ENCODE data around the gene LAD1.

Gene LAD1

GRCh38 chr1:201391225-201391624, 7.9 kb downstream of the LAD1 start:
- no peak for DNase-seq

- no peak for DNase-seq
These were observed 10.1 kb downstream of the LAD1 start for GRCh38 chr1:201389051-201389450.

GRCh38 chr1:201386208-201386607, 12.9 kb downstream of the LAD1 start:
- no peak for DNase-seq

GRCh38 chr1:201385299-201385891, 13.7 kb downstream of the LAD1 start:
- peak; percentile 48 for DNase-seq

- DNase-seq = no peak
These were observed 14.7 kb downstream of the LAD1 start for GRCh38 chr1:201384406-201384782.

- DNase-seq = no peak
These were observed 15.3 kb downstream of the LAD1 start for GRCh38 chr1:201383647-201384405.

GRCh38 chr1:201381130-201381529, 18.0 kb downstream of the LAD1 start:
- DNase-seq = no peak

- DNase-seq = no peak
These were observed 19.3 kb downstream of the LAD1 start for GRCh38 chr1:201379733-201380242.

- DNase-seq = no peak
These were observed 20.3 kb downstream of the LAD1 start for GRCh38 chr1:201378804-201379203.

- no peak for DNase-seq
These were observed 21.5 kb downstream of the LAD1 start, which contains the start of gene TNNT2 for GRCh38 chr1:201377611-201378092. TSS of gene TNNT2 (minus strand) at chr1:201377680. CDS start at chr1:201373254, 4,426 bp downstream.

GRCh38 chr1:201376464-201377374, 22.4 kb downstream of the LAD1 start:
- peak; percentile 12 for DNase-seq

GRCh38 chr1:201376107-201376463, 23.0 kb downstream of the LAD1 start:
- DNase-seq = no peak

- DNase-seq = no peak
These were observed 24.0 kb downstream of the LAD1 start for GRCh38 chr1:201375169-201375568.

GRCh38 chr1:201374364-201374763, 24.8 kb downstream of the LAD1 start:
- no peak for DNase-seq

GRCh38 chr1:201371792-201372191, 27.3 kb downstream of the LAD1 start:
- DNase-seq = no peak

GRCh38 chr1:201371276-201371675, 27.8 kb downstream of the LAD1 start:
- DNase-seq = no peak

GRCh38 chr1:201370500-201370899, 28.6 kb downstream of the LAD1 start:
- no peak for DNase-seq

- DNase-seq = no peak
These were observed 29.9 kb downstream of the LAD1 start for GRCh38 chr1:201369209-201369608.

GRCh38 chr1:201366696-201367095, 32.4 kb downstream of the LAD1 start:
- no peak for DNase-seq

GRCh38 chr1:201365251-201365650, 33.9 kb downstream of the LAD1 start:
- DNase-seq = no peak

- DNase-seq = no peak
These were observed 34.4 kb downstream of the LAD1 start for GRCh38 chr1:201364808-201365105.

- no peak for DNase-seq
These were observed 35.7 kb downstream of the LAD1 start for GRCh38 chr1:201363467-201363866.

- no peak for DNase-seq
These were observed 36.2 kb downstream of the LAD1 start for GRCh38 chr1:201362906-201363305.
